Endodermal cell (in vitro differentiated cells): Measurements from ENCODE around the gene ZP1. TPM values are rescaled to one million over a fixed set of nuclear protein-coding genes. Genes with fewer than 3 reads are reported as not detected.
A peak's percentile ranks its signal among the peaks of the same experiment; 100 is the strongest.

ENCODE experiments used
- DNase-seq: peaks from one replicate; pipeline ENCODE4 v3.0.0-alpha.2; 2017
- H3K27ac ChIP-seq: 2 replicates; pipeline ENCODE4 v1.5.1; 2013; ENCODE audit warnings: mild to moderate bottlenecking, low read depth, low read length, moderate library complexity
- H3K27me3 ChIP-seq: 2 replicates; pipeline ENCODE4 v1.6.1; 2013; ENCODE audit warnings: mild to moderate bottlenecking, low read length, moderate library complexity; ENCODE audit not compliant: insufficient read depth, control insufficient read depth, poor library complexity, severe bottlenecking
- H3K36me3 ChIP-seq: 2 replicates; pipeline ENCODE4 v1.7.0; 2013; ENCODE audit warnings: mild to moderate bottlenecking, low read length, moderate library complexity; ENCODE audit not compliant: control insufficient read depth, insufficient read depth
- H3K4me1 ChIP-seq: one replicate; pipeline ENCODE4 v1.7.0; 2013; ENCODE audit warnings: low read length; ENCODE audit not compliant: control insufficient read depth, insufficient read depth
- H3K4me3 ChIP-seq: 2 replicates; pipeline ENCODE4 v1.5.1; 2013; ENCODE audit warnings: mild to moderate bottlenecking, low read length, moderate library complexity
- H3K9ac ChIP-seq: 2 replicates; pipeline ENCODE4 v1.6.1; 2013; ENCODE audit warnings: mild to moderate bottlenecking, low read length, moderate library complexity; ENCODE audit not compliant: poor library complexity, severe bottlenecking; ENCODE audit errors: extremely low read depth
- H3K9me3 ChIP-seq: 2 replicates; pipeline ENCODE4 v1.6.1; 2013; ENCODE audit warnings: mild to moderate bottlenecking, low read length, moderate library complexity; ENCODE audit not compliant: control insufficient read depth
- H3K27ac Mint-ChIP-seq: 2 replicates; pipeline ENCODE4 v1.8.0; 2020; ENCODE audit warnings: mixed read lengths
- H3K27me3 Mint-ChIP-seq: 2 replicates; pipeline ENCODE4 v1.8.0; 2021; ENCODE audit warnings: mild to moderate bottlenecking, mixed read lengths; ENCODE audit not compliant: insufficient read depth
- H3K36me3 Mint-ChIP-seq: 2 replicates; pipeline ENCODE4 v1.8.0; 2020; ENCODE audit warnings: low read depth, mixed read lengths
- H3K4me1 Mint-ChIP-seq: 2 replicates; pipeline ENCODE4 v1.8.0; 2020; ENCODE audit warnings: mixed read lengths
- H3K4me3 Mint-ChIP-seq: 2 replicates; pipeline ENCODE4 v1.8.0; 2020; ENCODE audit warnings: mild to moderate bottlenecking, moderate library complexity, mixed read lengths
- H3K9me3 Mint-ChIP-seq: 2 replicates; pipeline ENCODE4 v1.8.0; 2020; ENCODE audit warnings: mild to moderate bottlenecking, mixed read lengths
- CTCF ChIP-seq: fragments of 200-600 bp; sonication (generic); conservative IDR thresholded peaks from 2 replicates; pipeline ENCODE4 v1.5.0; 2021; ENCODE audit warnings: antibody characterized with exemption, mild to moderate bottlenecking
- WGBS, 2 experiments: methylation state at CpG; one replicate each; pipeline versions ENCODE4 v1.1.5 to v1.1.7; 2013; ENCODE audit warnings: missing lambda C conversion rate in 2 of 2, mixed read lengths in 1 of 2; ENCODE audit not compliant: insufficient coverage in 1 of 2, insufficient read length in 1 of 2; 5-methylcytosine and 5-hydroxymethylcytosine counted together
- total RNA-seq, 2 donors: library from RNA; stranded (reverse); fragmentation: NEBNext Ultra II Directional in 1 of 2; extraction: Animal tissue kit (Norgen Biotek cat#: 25700) in 1 of 2; gene quantifications; 2 replicates in 1 of 2; 3 replicates in 1 of 2; pipeline ENCODE4 v1.2.1, GENCODE V29; 2021

Gene ZP1
- total RNA-seq, 2 donors from 2014 or later, result not detected

GRCh38 chr11:60831143-60831500 lies 36.2 kb upstream of the ZP1 start:
- Histone ChIP-seq H3K9me3 (no peaks in the 10 kb centered on the region), H3K27me3 (peaks cover 34% of the 10 kb centered on the region), H3K27ac (no peak overlapping the region), H3K36me3 (no peaks in the 10 kb centered on the region), H3K9ac (no peak overlapping the region), H3K4me1 (no peaks in the 10 kb centered on the region), H3K4me3 (no peak overlapping the region)
- Mint-ChIP-seq H3K9me3 (no peaks in the 10 kb centered on the region), H3K36me3 (no peaks in the 10 kb centered on the region), H3K27me3 (peaks cover 36% of the 10 kb centered on the region), H3K27ac (no peak overlapping the region), H3K4me1 (no peaks in the 10 kb centered on the region), H3K4me3 (no peak overlapping the region)
- peak; percentile 97 for TF ChIP-seq CTCF
- WGBS, 2 experiments, result 22 to 24% methylated on average over 8 of the region's 8 CpGs
- DNase-seq, result peak; percentile 91

GRCh38 chr11:60831501-60832079 lies 35.8 kb upstream of the ZP1 start:
- Mint-ChIP-seq H3K27me3 (peaks cover 36% of the 10 kb centered on the region), H3K4me1 (no peaks in the 10 kb centered on the region), H3K27ac (no peak overlapping the region), H3K36me3 (no peaks in the 10 kb centered on the region), H3K4me3 (no peak overlapping the region), H3K9me3 (no peaks in the 10 kb centered on the region)
- no peak overlapping the region for H3K9ac ChIP-seq
- TF ChIP-seq CTCF, result no peak
- 20 to 69% methylated on average over 2 to 7 of the region's 7 CpGs for WGBS, 2 experiments
- no peaks in the 10 kb centered on the region for H3K9me3 ChIP-seq
- no peaks in the 10 kb centered on the region for H3K36me3 ChIP-seq
- H3K27me3 ChIP-seq, result peaks cover 34% of the 10 kb centered on the region
- no peaks in the 10 kb centered on the region for H3K4me1 ChIP-seq
- H3K27ac ChIP-seq, result no peak overlapping the region
- no peak for DNase-seq
- no peak overlapping the region for H3K4me3 ChIP-seq

GRCh38 chr11:60834742-60835533 lies 32.4 kb upstream of the ZP1 start:
- Mint-ChIP-seq H3K27ac (no peak overlapping the region), H3K9me3 (no peaks in the 10 kb centered on the region), H3K27me3 (peaks cover 40% of the 10 kb centered on the region), H3K36me3 (no peaks in the 10 kb centered on the region), H3K4me3 (no peak overlapping the region), H3K4me1 (peaks cover 12% of the 10 kb centered on the region)
- no peak for TF ChIP-seq CTCF
- H3K9me3 ChIP-seq, result no peaks in the 10 kb centered on the region
- peaks cover 6% of the 10 kb centered on the region for H3K4me1 ChIP-seq
- no peak for DNase-seq
- no peak overlapping the region for H3K4me3 ChIP-seq
- H3K36me3 ChIP-seq, result no peaks in the 10 kb centered on the region
- no peak overlapping the region for H3K9ac ChIP-seq
- peaks cover 34% of the 10 kb centered on the region for H3K27me3 ChIP-seq
- 65 to 79% methylated on average over 5 to 7 of the region's 7 CpGs for WGBS, 2 experiments
- H3K27ac ChIP-seq, result no peak overlapping the region
